Thoracic aorta (tissue), 2 donors: ENCODE results near the gene CD7. TPM values are rescaled to one million over a fixed set of nuclear protein-coding genes. Genes with fewer than 3 reads are reported as not detected.
A peak's percentile ranks its signal among the peaks of the same experiment; 100 is the strongest.

Experiments
- ATAC-seq: fragments of 150-250 bp; one replicate; pipeline ENCODE4 v1.8.0; 2017; ENCODE audit warnings: low read depth; ENCODE audit not compliant: insufficient number of reproducible peaks, low FRiP score
- DNase-seq: peaks from one replicate; pipeline ENCODE4 v3.0.0-alpha.2; 2020; ENCODE audit warnings: low spot score
- H3K27ac ChIP-seq, 2 donors: fragments of 200-600 bp; sonication (generic); 1 replicate in 1 of 2; 2 replicates in 1 of 2; pipeline ENCODE4 v1.5.1; 2016; ENCODE audit warnings: mild to moderate bottlenecking in 2 of 2, moderate library complexity in 2 of 2
- H3K27me3 ChIP-seq: fragments of 200-600 bp; sonication (generic); replicated peaks from 2 replicates; pipeline ENCODE4 v1.6.0; 2016; ENCODE audit warnings: mild to moderate bottlenecking; ENCODE audit not compliant: insufficient read depth
- H3K36me3 ChIP-seq: fragments of 200-600 bp; sonication (generic); one replicate; pipeline ENCODE4 v1.5.1; 2016
- H3K4me1 ChIP-seq, 2 donors: fragments of 200-600 bp; sonication (generic); 1 replicate in 1 of 2; 2 replicates in 1 of 2; pipeline versions ENCODE4 v1.5.1 to v1.6.0; 2016; ENCODE audit warnings: low read depth in 2 of 2, mild to moderate bottlenecking in 1 of 2; ENCODE audit not compliant: control insufficient read depth in 1 of 2
- H3K4me3 ChIP-seq: fragments of 200-600 bp; sonication (generic); 2 replicates; pipeline ENCODE4 v1.5.1; 2016; ENCODE audit warnings: mild to moderate bottlenecking
- H3K9me3 ChIP-seq: fragments of 200-600 bp; sonication (generic); 2 replicates; pipeline ENCODE4 v1.5.1; 2016
- CTCF ChIP-seq: fragments of 200-600 bp; sonication (generic); IDR thresholded peaks from one replicate; pipeline ENCODE4 v1.5.1; 2019; ENCODE audit warnings: antibody characterized with exemption
- total RNA-seq, 2 donors: library from RNA; depleted of rRNA; stranded (reverse); fragments of >200 nt; gene quantifications; one replicate each; pipeline versions ENCODE4 v1.1.0 to v1.2.3, GENCODE V29; 2016

The CD7 gene
- total RNA-seq, 2 donors from 2014 or later = 3.0 to 3.5 TPM

- Histone ChIP-seq H3K36me3 (no peaks in the 10 kb centered on the region), H3K4me3 (peak overlapping the region; percentile 69), H3K4me1 (peaks cover 14 to 46% of the 10 kb centered on the region in 2 donors), H3K27ac (peak overlapping the region; percentile 72 to 78), H3K27me3 (no peaks in the 10 kb centered on the region), H3K9me3 (no peaks in the 10 kb centered on the region)
- ATAC-seq (no peak), DNase-seq (peak; percentile 67)
- no peak for TF ChIP-seq CTCF
These were observed 20.1 kb downstream of the CD7 start for GRCh38 chr17:82297280-82297713.

- no peaks in the 10 kb centered on the region for H3K27me3 ChIP-seq
- peak overlapping the region; percentile 72 to 78 for H3K27ac ChIP-seq
- peaks cover 14 to 52% of the 10 kb centered on the region in 2 donors for H3K4me1 ChIP-seq
These were observed 20.7 kb downstream of the CD7 start for GRCh38 chr17:82296511-82297279.

GRCh38 chr17:82295472-82295814, 22.0 kb downstream of the CD7 start:
- no peak for ATAC-seq
- DNase-seq = no peak
- no peak overlapping the region for H3K4me3 ChIP-seq
- peaks cover 14 to 48% of the 10 kb centered on the region in 2 donors for H3K4me1 ChIP-seq
- no peaks in the 10 kb centered on the region for H3K36me3 ChIP-seq
- TF ChIP-seq CTCF = no peak
- H3K27me3 ChIP-seq = no peaks in the 10 kb centered on the region
- no peak overlapping the region for H3K27ac ChIP-seq
- no peaks in the 10 kb centered on the region for H3K9me3 ChIP-seq

More at GRCh38 chr17:82296511-82297279, 20.7 kb downstream of the CD7 start:
- ATAC-seq = no peak
- H3K9me3 ChIP-seq = no peaks in the 10 kb centered on the region
- no peak for DNase-seq
- H3K4me3 ChIP-seq = peak overlapping the region; percentile 69
- no peak for TF ChIP-seq CTCF
- H3K36me3 ChIP-seq = no peaks in the 10 kb centered on the region

GRCh38 chr17:82294064-82294773, 23.2 kb downstream of the CD7 start:
- no peak for TF ChIP-seq CTCF
- Histone ChIP-seq H3K36me3 (no peaks in the 10 kb centered on the region), H3K27ac (peak overlapping the region; percentile 9 to 45), H3K9me3 (no peaks in the 10 kb centered on the region), H3K4me1 (peaks cover 14 to 48% of the 10 kb centered on the region in 2 donors), H3K4me3 (no peak overlapping the region), H3K27me3 (no peaks in the 10 kb centered on the region)
- ATAC-seq (no peak), DNase-seq (no peak)
